Trophoblast cell (in vitro differentiated cells and primary cell): ENCODE data around the gene KCTD17.

Experiments
- DNase-seq, 2 donors: peaks; one replicate each; pipeline ENCODE4 v3.0.0-alpha.2; 2016
- H2AFZ ChIP-seq: 2 replicates; pipeline ENCODE4 v1.6.1; 2013; ENCODE audit warnings: low read length, moderate library complexity, mild to moderate bottlenecking; ENCODE audit not compliant: insufficient read depth, poor library complexity
- H2AK5ac ChIP-seq: 2 replicates; pipeline ENCODE4 v1.6.1; 2013; ENCODE audit warnings: mild to moderate bottlenecking, low read length
- H2BK120ac ChIP-seq: 2 replicates; pipeline ENCODE4 v1.6.1; 2013; ENCODE audit warnings: low read length, mild to moderate bottlenecking, moderate library complexity; ENCODE audit not compliant: insufficient read depth, poor library complexity
- H2BK12ac ChIP-seq: 2 replicates; pipeline ENCODE4 v1.6.1; 2013; ENCODE audit warnings: mild to moderate bottlenecking, low read length, moderate library complexity
- H2BK5ac ChIP-seq: 2 replicates; pipeline ENCODE4 v1.6.1; 2013; ENCODE audit warnings: low read length, low read depth, moderate library complexity, mild to moderate bottlenecking; ENCODE audit not compliant: poor library complexity
- H3K14ac ChIP-seq: 2 replicates; pipeline ENCODE4 v1.6.1; 2013; ENCODE audit warnings: mild to moderate bottlenecking, low read length
- H3K18ac ChIP-seq: 2 replicates; pipeline ENCODE4 v1.6.1; 2013; ENCODE audit warnings: mild to moderate bottlenecking, low read length
- H3K23ac ChIP-seq: 2 replicates; pipeline ENCODE4 v1.6.1; 2013; ENCODE audit warnings: low read length
- H3K27ac ChIP-seq: 2 replicates; pipeline ENCODE4 v1.5.1; 2013; ENCODE audit warnings: low read depth, mild to moderate bottlenecking, inconsistent platforms, low read length, moderate library complexity
- H3K27me3 ChIP-seq: 2 replicates; pipeline ENCODE4 v1.6.1; 2013; ENCODE audit warnings: inconsistent platforms, mild to moderate bottlenecking, low read length, moderate library complexity; ENCODE audit not compliant: insufficient read depth
- H3K36me3 ChIP-seq, 2 experiments: 1 replicate in 1 of 2; 2 replicates in 1 of 2; pipeline ENCODE4 v1.6.1; 2013; ENCODE audit warnings: low read length in 2 of 2, mild to moderate bottlenecking in 2 of 2, moderate library complexity in 1 of 2; ENCODE audit not compliant: insufficient read depth in 2 of 2, control insufficient read depth in 1 of 2
- H3K4ac ChIP-seq: 2 replicates; pipeline ENCODE4 v1.6.1; 2013; ENCODE audit warnings: low read depth, mild to moderate bottlenecking, low read length, moderate library complexity
- H3K4me1 ChIP-seq, 2 experiments: 1 replicate in 1 of 2; 2 replicates in 1 of 2; pipeline ENCODE4 v1.6.1; 2013; ENCODE audit warnings: low read length in 2 of 2, mild to moderate bottlenecking in 2 of 2, moderate library complexity in 1 of 2; ENCODE audit not compliant: insufficient read depth in 2 of 2, control insufficient read depth in 1 of 2
- H3K4me2 ChIP-seq: 2 replicates; pipeline ENCODE4 v1.6.1; 2013; ENCODE audit warnings: inconsistent platforms, mild to moderate bottlenecking, low read length, moderate library complexity
- H3K4me3 ChIP-seq: 2 replicates; pipeline ENCODE4 v1.5.1; 2013; ENCODE audit warnings: mild to moderate bottlenecking, low read depth, low read length, inconsistent platforms
- H3K79me1 ChIP-seq: one replicate; pipeline ENCODE4 v1.6.1; 2013; ENCODE audit warnings: low read length
- H3K79me2 ChIP-seq: 2 replicates; pipeline ENCODE4 v1.6.1; 2013; ENCODE audit warnings: low read length, mild to moderate bottlenecking; ENCODE audit not compliant: control insufficient read depth, insufficient read depth, poor library complexity
- H3K9ac ChIP-seq: 2 replicates; pipeline ENCODE4 v1.6.1; 2013; ENCODE audit warnings: mild to moderate bottlenecking, low read length
- H3K9me3 ChIP-seq: 2 replicates; pipeline ENCODE4 v1.6.1; 2013; ENCODE audit warnings: low read depth, mild to moderate bottlenecking, control low read depth, inconsistent platforms, low read length; ENCODE audit not compliant: insufficient read depth
- H4K12ac ChIP-seq: 2 replicates; pipeline ENCODE4 v1.6.1; 2013; ENCODE audit warnings: low read depth, mild to moderate bottlenecking, low read length, moderate library complexity
- H4K8ac ChIP-seq: 2 replicates; pipeline ENCODE4 v1.6.1; 2013; ENCODE audit warnings: low read depth, mild to moderate bottlenecking, low read length, moderate library complexity
- H4K91ac ChIP-seq: one replicate; pipeline ENCODE4 v1.6.1; 2013; ENCODE audit warnings: low read depth, mild to moderate bottlenecking, low read length, moderate library complexity
- WGBS: extraction: QIAGEN DNeasy Blood & Tissue Kit; methylation state at CpG from one replicate; pipeline ENCODE4 v1.1.7; 2013; ENCODE audit warnings: missing lambda C conversion rate; ENCODE audit not compliant: insufficient read length, insufficient coverage; ENCODE audit errors: extremely low coverage; 5-methylcytosine and 5-hydroxymethylcytosine counted together

Gene KCTD17

DNA sequence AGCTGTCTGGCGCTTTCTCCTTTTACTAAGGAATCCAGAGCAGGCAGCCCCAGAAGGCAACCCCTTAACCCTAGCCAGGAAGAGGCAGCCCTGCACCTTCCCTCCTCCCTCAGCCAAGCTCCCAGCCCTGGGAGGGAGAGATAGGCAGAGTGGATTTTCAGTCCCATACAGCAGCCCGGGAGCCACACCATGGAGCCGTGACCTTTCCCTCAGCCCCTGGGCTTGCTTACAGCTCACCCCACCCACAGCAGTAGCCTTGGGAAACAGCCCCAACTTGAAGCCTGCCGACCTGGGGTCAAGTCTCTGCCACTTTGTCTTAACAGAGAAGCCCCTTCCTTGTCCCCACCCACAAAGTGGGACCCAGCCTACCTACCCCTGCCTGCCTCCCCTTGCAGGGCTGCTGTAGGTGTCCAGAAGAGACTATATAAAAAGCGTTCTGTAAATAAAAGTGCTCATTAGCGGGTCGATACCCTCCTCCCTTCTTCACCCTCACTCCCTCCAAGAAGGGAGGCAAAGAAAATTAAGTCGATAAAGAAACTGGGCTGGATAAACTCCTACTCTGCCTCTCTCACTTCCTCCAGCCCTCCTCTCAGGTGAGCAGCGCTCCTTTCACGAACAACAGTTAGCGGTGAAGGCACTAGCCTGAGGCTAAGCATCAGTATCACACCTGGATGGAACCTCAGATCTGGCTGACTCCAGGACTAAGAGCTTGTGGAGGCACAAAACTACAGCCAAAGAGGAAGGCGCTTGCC lies 36.5 kb upstream of the KCTD17 start:
- H3K18ac ChIP-seq: no peak overlapping the region
- H3K36me3 ChIP-seq: peaks cover 10 to 14% of the 10 kb centered on the region in 2 experiments
- H3K4me1 ChIP-seq: peaks cover 8 to 15% of the 10 kb centered on the region in 2 experiments
- H3K79me2 ChIP-seq: peaks cover 6% of the 10 kb centered on the region
- H3K4ac ChIP-seq: no peak overlapping the region
- H2BK120ac ChIP-seq: no peak overlapping the region
- H3K27me3 ChIP-seq: no peaks in the 10 kb centered on the region
- H3K27ac ChIP-seq: no peak overlapping the region
- no peak overlapping the region for H4K91ac ChIP-seq
- H3K14ac ChIP-seq: no peak overlapping the region
- H2AK5ac ChIP-seq: no peak overlapping the region
- no CpG with 5 or more reads among the region's 12 CpGs for WGBS
- H3K9ac ChIP-seq: no peak overlapping the region
- H2AFZ ChIP-seq: no peak overlapping the region
- no peak overlapping the region for H2BK12ac ChIP-seq
- no peak overlapping the region for H3K4me3 ChIP-seq
- no peak overlapping the region for H4K12ac ChIP-seq
- H4K8ac ChIP-seq: no peak overlapping the region
- no peak overlapping the region for H2BK5ac ChIP-seq
- peaks cover 7% of the 10 kb centered on the region for H3K79me1 ChIP-seq
- peaks cover 4% of the 10 kb centered on the region for H3K9me3 ChIP-seq
- no peak overlapping the region for H3K4me2 ChIP-seq
- no peak overlapping the region for H3K23ac ChIP-seq
- DNase-seq: no peak

DNA sequence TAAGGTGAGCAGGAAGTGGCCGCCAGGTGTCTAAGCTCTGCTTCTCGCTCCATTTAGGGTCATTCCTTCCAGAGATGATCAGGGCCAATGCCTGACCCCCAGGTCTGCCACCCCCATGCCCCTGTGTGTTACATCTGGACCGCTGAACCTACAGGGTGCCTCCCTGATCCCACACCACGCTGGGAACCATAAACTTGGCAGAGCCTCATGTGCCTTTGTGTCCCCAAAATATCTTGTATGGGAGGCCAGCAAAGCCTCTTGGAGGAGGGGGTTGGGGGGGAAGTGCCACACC lies 36.0 kb upstream of the KCTD17 start:
- Histone ChIP-seq H3K4me1 (peaks cover 10 to 16% of the 10 kb centered on the region in 2 experiments), H2AFZ (no peak overlapping the region), H3K23ac (no peak overlapping the region), H3K79me2 (peaks cover 7% of the 10 kb centered on the region), H4K12ac (no peak overlapping the region), H3K4me3 (no peak overlapping the region), H3K9me3 (peaks cover 3% of the 10 kb centered on the region), H2BK5ac (no peak overlapping the region), H3K79me1 (peaks cover 7% of the 10 kb centered on the region), H3K4ac (no peak overlapping the region), H3K18ac (no peak overlapping the region), H3K14ac (no peak overlapping the region), H3K9ac (no peak overlapping the region), H3K27ac (no peak overlapping the region), H4K91ac (no peak overlapping the region), H3K4me2 (no peak overlapping the region), H3K27me3 (no peaks in the 10 kb centered on the region), H4K8ac (no peak overlapping the region), H2BK120ac (no peak overlapping the region), H2AK5ac (no peak overlapping the region), H3K36me3 (peaks cover 10 to 14% of the 10 kb centered on the region in 2 experiments), H2BK12ac (no peak overlapping the region)
- WGBS: no CpG with 5 or more reads among the region's 4 CpGs
- DNase-seq: no peak

DNA sequence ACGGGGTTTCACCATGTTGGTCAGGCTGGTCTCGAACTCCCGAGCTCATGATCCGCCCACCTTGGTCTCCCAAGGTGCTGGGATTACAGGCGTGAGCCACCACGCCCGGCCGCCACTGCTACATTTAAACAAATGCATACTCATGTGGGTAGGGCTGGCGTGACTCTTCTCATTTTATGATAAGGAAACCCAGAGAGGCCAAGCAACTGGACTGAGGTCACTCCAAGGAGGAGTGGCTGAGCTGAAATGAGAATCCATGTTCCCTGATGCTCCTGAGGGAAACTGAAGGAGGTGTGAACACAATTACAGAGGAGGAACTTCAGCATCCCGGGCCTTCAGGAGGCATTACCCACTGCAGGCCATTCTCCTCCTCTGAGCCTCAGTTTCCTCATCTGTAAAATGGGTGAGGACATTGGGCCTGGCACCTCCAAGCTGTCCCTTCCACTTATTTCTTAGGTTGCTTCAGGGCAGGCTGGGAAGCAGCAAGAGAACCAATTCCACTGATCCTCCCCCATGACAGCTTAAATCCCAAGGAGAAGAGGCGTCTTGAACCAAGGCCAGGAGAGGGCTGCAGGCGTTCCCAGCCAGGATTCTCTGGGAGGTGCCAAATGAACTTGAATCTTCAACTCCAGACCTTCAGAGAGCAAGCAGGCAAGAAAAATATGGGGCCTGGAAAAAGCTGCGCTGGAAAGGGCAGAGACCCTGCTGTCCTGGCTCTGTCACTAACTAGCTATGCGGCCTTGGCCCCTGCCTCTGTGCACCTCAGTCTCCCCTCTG lies 35.2 kb upstream of the KCTD17 start:
- Histone ChIP-seq H2BK12ac (no peak overlapping the region), H3K18ac (no peak overlapping the region), H3K4me2 (no peak overlapping the region), H3K4me1 (peaks cover 13 to 17% of the 10 kb centered on the region in 2 experiments), H2BK5ac (no peak overlapping the region), H2AK5ac (no peak overlapping the region), H3K23ac (no peak overlapping the region), H2AFZ (no peak overlapping the region), H3K9me3 (peaks cover 3% of the 10 kb centered on the region), H3K79me2 (peaks cover 7% of the 10 kb centered on the region), H3K4me3 (no peak overlapping the region), H3K36me3 (peaks cover 10 to 14% of the 10 kb centered on the region in 2 experiments), H3K27me3 (no peaks in the 10 kb centered on the region), H3K27ac (no peak overlapping the region), H3K79me1 (peaks cover 7% of the 10 kb centered on the region), H4K12ac (no peak overlapping the region), H4K8ac (no peak overlapping the region), H4K91ac (no peak overlapping the region), H3K14ac (no peak overlapping the region), H3K9ac (no peak overlapping the region), H2BK120ac (no peak overlapping the region), H3K4ac (no peak overlapping the region)
- DNase-seq: no peak
- WGBS: no CpG with 5 or more reads among the region's 14 CpGs

DNA sequence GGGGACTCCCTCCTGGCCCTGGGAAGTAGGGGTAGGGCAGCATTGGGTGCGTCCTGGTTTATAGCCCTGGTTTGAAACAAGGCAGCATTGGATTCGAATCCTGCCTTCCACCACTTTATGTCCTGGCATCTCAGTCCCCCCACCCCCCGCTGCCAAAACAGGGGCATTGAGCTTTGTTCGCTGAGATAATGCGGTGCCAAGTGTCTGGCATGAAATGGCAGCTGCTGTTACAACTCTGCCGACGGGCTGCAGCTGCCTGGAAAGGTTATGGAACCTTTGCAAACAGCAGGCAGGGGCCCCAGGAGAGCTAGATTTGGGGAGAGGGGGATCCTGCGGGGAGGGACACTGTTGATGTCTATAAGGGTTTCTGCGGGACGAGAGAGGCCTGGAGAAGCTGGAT lies 34.2 kb upstream of the KCTD17 start:
- no peak overlapping the region for H3K4me2 ChIP-seq
- H3K23ac ChIP-seq: no peak overlapping the region
- H3K4me3 ChIP-seq: no peak overlapping the region
- no peak overlapping the region for H4K12ac ChIP-seq
- H3K9ac ChIP-seq: peak overlapping the region; percentile 23
- H2AK5ac ChIP-seq: no peak overlapping the region
- DNase-seq: no peak
- no peak overlapping the region for H3K18ac ChIP-seq
- peaks cover 10 to 14% of the 10 kb centered on the region in 2 experiments for H3K36me3 ChIP-seq
- no peak overlapping the region for H3K27ac ChIP-seq
- H3K79me1 ChIP-seq: peaks cover 7% of the 10 kb centered on the region
- no peak overlapping the region for H2BK5ac ChIP-seq
- WGBS: no CpG with 5 or more reads among the region's 10 CpGs
- peaks cover 7% of the 10 kb centered on the region for H3K79me2 ChIP-seq
- peaks cover 2% of the 10 kb centered on the region for H3K9me3 ChIP-seq
- H2AFZ ChIP-seq: no peak overlapping the region
- no peak overlapping the region for H2BK120ac ChIP-seq
- H3K14ac ChIP-seq: no peak overlapping the region
- H2BK12ac ChIP-seq: no peak overlapping the region
- no peaks in the 10 kb centered on the region for H3K27me3 ChIP-seq
- H3K4me1 ChIP-seq: peaks cover 13 to 17% of the 10 kb centered on the region in 2 experiments
- H4K91ac ChIP-seq: no peak overlapping the region
- no peak overlapping the region for H4K8ac ChIP-seq
- no peak overlapping the region for H3K4ac ChIP-seq
